ENCODE data around the gene OR6A2.

OR6A2 gene

DNA sequence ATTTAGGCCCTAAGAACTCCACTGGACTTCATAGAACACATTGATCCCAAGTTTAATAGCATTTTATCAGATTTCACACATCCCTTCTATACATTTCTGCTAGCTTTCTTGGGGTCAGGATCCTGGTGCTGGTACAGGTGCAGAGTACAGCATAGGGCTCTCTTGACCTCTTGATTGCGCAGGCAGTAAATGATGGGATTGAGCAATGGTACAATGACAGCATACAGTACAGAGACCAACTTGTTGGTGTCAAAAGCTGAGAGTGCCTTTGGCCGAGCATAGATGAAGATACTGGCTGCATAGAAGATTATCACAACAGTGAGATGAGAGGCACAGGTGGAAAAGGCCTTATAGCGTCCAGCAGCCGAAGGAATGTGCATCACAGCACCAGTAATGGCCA, 4.8 kb downstream of the OR6A2 start:
- Histone ChIP-seq H3K79me2 (no peaks in the 10 kb centered on the region), H3K4me2 (ENCODE audit: low read length) (no peak overlapping the region), H3K27ac (no peak overlapping the region), H3K9ac (no peak overlapping the region), H3K4me3 (ENCODE audit: low read depth, low read length) (no peak overlapping the region), H3K9me3 (ENCODE audit: control insufficient read depth, low read length) (no peaks in the 10 kb centered on the region), H3K36me3 (ENCODE audit: control insufficient read depth, insufficient read depth, low read length) (no peaks in the 10 kb centered on the region), H2AFZ (no peak overlapping the region), H3K4me1 (no peaks in the 10 kb centered on the region), H3K27me3 (ENCODE audit: control insufficient read depth, insufficient read depth, low read length) (no peaks in the 10 kb centered on the region)
- TF ChIP-seq CTCF (IDR thresholded peaks at IDR 0.05), result no peak

- Histone ChIP-seq H2AFZ (no peak overlapping the region), H3K4me3 (ENCODE audit: low read depth, low read length) (no peak overlapping the region), H3K9ac (no peak overlapping the region), H3K9me3 (ENCODE audit: control insufficient read depth, low read length) (no peaks in the 10 kb centered on the region), H3K4me2 (ENCODE audit: low read length) (no peak overlapping the region), H3K27ac (no peak overlapping the region), H3K4me1 (no peaks in the 10 kb centered on the region), H3K36me3 (ENCODE audit: control insufficient read depth, insufficient read depth, low read length) (no peaks in the 10 kb centered on the region), H3K79me2 (no peaks in the 10 kb centered on the region), H3K27me3 (ENCODE audit: control insufficient read depth, insufficient read depth, low read length) (no peaks in the 10 kb centered on the region)
- TF ChIP-seq CTCF (IDR thresholded peaks at IDR 0.05), result no peak
Observed at GRCh38 chr11:6790546-6790945, 8.9 kb downstream of the OR6A2 start.

DNA sequence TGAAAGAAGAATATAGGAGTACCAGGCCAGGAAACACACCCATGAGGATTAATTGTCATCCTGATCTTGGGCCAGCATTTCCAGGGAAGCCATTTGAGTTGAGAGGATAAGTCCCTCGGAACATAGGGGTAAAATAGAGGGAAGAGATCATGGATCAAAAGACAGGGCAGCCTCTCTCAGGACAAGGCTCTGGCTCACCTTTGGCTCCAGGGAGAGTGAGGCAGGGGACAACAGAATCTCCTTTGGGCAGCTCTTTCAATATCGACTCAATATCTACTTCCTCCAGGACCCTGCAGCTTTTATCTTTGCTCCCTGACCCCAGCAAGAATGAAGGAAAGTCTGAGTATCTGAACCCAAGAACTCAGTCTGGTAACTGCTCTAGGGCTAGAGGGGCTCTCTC, 16.8 kb downstream of the OR6A2 start, which contains the start of gene OR2AG1:
TSS of gene OR2AG1 (plus strand) at position 301 of the 400 bp plus-strand sequence. CDS start 2,018 bp downstream, outside the sequence.
- Histone ChIP-seq H3K27me3 (ENCODE audit: control insufficient read depth, insufficient read depth, low read length) (no peaks in the 10 kb centered on the region), H3K4me3 (ENCODE audit: low read depth, low read length) (no peak within 1 kb of the TSS), H3K9me3 (ENCODE audit: control insufficient read depth, low read length) (no peaks in the 10 kb centered on the region), H3K4me2 (ENCODE audit: low read length) (no peak within 1 kb of the TSS), H3K9ac (no peak within 1 kb of the TSS), H3K4me1 (no peaks in the 10 kb centered on the region), H3K36me3 (ENCODE audit: control insufficient read depth, insufficient read depth, low read length) (no peaks in the 10 kb centered on the region), H3K79me2 (no peaks in the 10 kb centered on the region), H3K27ac (no peak within 1 kb of the TSS), H2AFZ (no peak within 1 kb of the TSS)
- TF ChIP-seq CTCF (IDR thresholded peaks at IDR 0.05), result no peak

GRCh38 chr11:6780829-6781228, 18.7 kb downstream of the OR6A2 start:
- Histone ChIP-seq H2AFZ (no peak overlapping the region), H3K4me1 (no peaks in the 10 kb centered on the region), H3K27ac (no peak overlapping the region), H3K4me3 (ENCODE audit: low read depth, low read length) (no peak overlapping the region), H3K9me3 (ENCODE audit: control insufficient read depth, low read length) (no peaks in the 10 kb centered on the region), H3K9ac (no peak overlapping the region), H3K27me3 (ENCODE audit: control insufficient read depth, insufficient read depth, low read length) (no peaks in the 10 kb centered on the region), H3K36me3 (ENCODE audit: control insufficient read depth, insufficient read depth, low read length) (no peaks in the 10 kb centered on the region), H3K79me2 (no peaks in the 10 kb centered on the region), H3K4me2 (ENCODE audit: low read length) (no peak overlapping the region)
- TF ChIP-seq CTCF (IDR thresholded peaks at IDR 0.05), result no peak

- Histone ChIP-seq H3K4me3 (ENCODE audit: low read depth, low read length) (no peak overlapping the region), H3K9ac (no peak overlapping the region), H3K4me2 (ENCODE audit: low read length) (no peak overlapping the region), H3K36me3 (ENCODE audit: control insufficient read depth, insufficient read depth, low read length) (no peaks in the 10 kb centered on the region), H3K4me1 (no peaks in the 10 kb centered on the region), H3K27ac (no peak overlapping the region), H2AFZ (no peak overlapping the region), H3K79me2 (no peaks in the 10 kb centered on the region), H3K27me3 (ENCODE audit: control insufficient read depth, insufficient read depth, low read length) (no peaks in the 10 kb centered on the region), H3K9me3 (ENCODE audit: control insufficient read depth, low read length) (no peaks in the 10 kb centered on the region)
- TF ChIP-seq CTCF (IDR thresholded peaks at IDR 0.05), result no peak
Observed at GRCh38 chr11:6778518-6778917, 21.0 kb downstream of the OR6A2 start.

Measured in parathyroid adenoma (tissue), 2 donors.